ENCODE measurements around the gene SAPCD2. TPM values are rescaled to one million over a fixed set of nuclear protein-coding genes. Genes with fewer than 3 reads are reported as not detected.

Gene SAPCD2
- total RNA-seq, 2 experiments from 2014 or later = 0.17 to 0.19 TPM

GRCh38 chr9:137116728-137117127 is 46.4 kb upstream of the SAPCD2 start:
- Mint-ChIP-seq H3K27me3 (no peaks in the 10 kb centered on the region), H3K9me3 (no peaks in the 10 kb centered on the region), H3K4me1 (ENCODE audit: low read depth) (no peaks in the 10 kb centered on the region), H3K36me3 (ENCODE audit: low read depth) (peaks cover 8% of the 10 kb centered on the region), H3K4me3 (peak overlapping the region; percentile 65), H3K27ac (no peak overlapping the region)
- CTCF ChIA-PET = no interaction called here
- Histone ChIP-seq H3K4me1 (ENCODE audit: insufficient read depth, low read length) (peaks cover 28% of the 10 kb centered on the region), H3K4me3 (ENCODE audit: low read length) (no peak overlapping the region), H3K27me3 (ENCODE audit: control insufficient read depth in 1 of 2, insufficient read depth in 2 of 2, low read length in 2 of 2) (no peaks in the 10 kb centered on the region), H3K36me3 (ENCODE audit: insufficient read depth, low read length) (peaks cover 13% of the 10 kb centered on the region), H3K27ac (ENCODE audit: low read depth in 1 of 2, low read length in 2 of 2) (no peak overlapping the region), H3K9me3 (ENCODE audit: control insufficient read depth in 1 of 2, insufficient read depth in 1 of 2, low read length in 2 of 2) (no peaks in the 10 kb centered on the region)
- ATAC-seq (ENCODE audit: poor library complexity) (no peak), DNase-seq (no peak)
- TF ChIP-seq CTCF (IDR thresholded peaks at IDR 0.05) = no peak
- intact Hi-C loops (cut with DNase I, micrococcal nuclease) = loop anchor here in 1 of 2 experiments (5.0 kb wide), 1 partner anchor 121 kb away; no protein-coding TSS in a partner anchor
- POLR2A ChIA-PET = no interaction called here

- H3K4me1 Mint-ChIP-seq (ENCODE audit: low read depth) = no peaks in the 10 kb centered on the region
- no peaks in the 10 kb centered on the region for H3K27me3 Mint-ChIP-seq
- Histone ChIP-seq H3K27me3 (ENCODE audit: control insufficient read depth in 1 of 2, insufficient read depth in 2 of 2, low read length in 2 of 2) (no peaks in the 10 kb centered on the region), H3K36me3 (ENCODE audit: insufficient read depth, low read length) (peaks cover 18% of the 10 kb centered on the region), H3K4me1 (ENCODE audit: insufficient read depth, low read length) (peaks cover 28% of the 10 kb centered on the region), H3K27ac (ENCODE audit: low read depth in 1 of 2, low read length in 2 of 2) (no peak overlapping the region), H3K9me3 (ENCODE audit: control insufficient read depth in 1 of 2, insufficient read depth in 1 of 2, low read length in 2 of 2) (no peaks in the 10 kb centered on the region), H3K4me3 (ENCODE audit: low read length) (no peak overlapping the region)
- peaks cover 14% of the 10 kb centered on the region for H3K36me3 Mint-ChIP-seq (ENCODE audit: low read depth)
- DNase-seq (no peak), ATAC-seq (ENCODE audit: poor library complexity) (no peak)
- no peak for TF ChIP-seq CTCF (IDR thresholded peaks at IDR 0.05)
- H3K4me3 Mint-ChIP-seq = peak overlapping the region; percentile 65
- ChIA-PET CTCF (interaction anchor here (1.7 kb wide), 1 partner anchor 20 kb away, joined by 7 read pairs; no protein-coding TSS in a partner anchor), POLR2A (interaction anchor here (1.2 to 1.9 kb wide), 4 partner anchors 20 to 120 kb away, joined by 6 to 11 read pairs (median 6); partner anchors contain the start of gene MAN1B1)
- H3K27ac Mint-ChIP-seq = no peak overlapping the region
- intact Hi-C loops (cut with DNase I, micrococcal nuclease) = loop anchor here in 1 of 2 experiments (5.0 kb wide), 1 partner anchor 121 kb away; no protein-coding TSS in a partner anchor
- H3K9me3 Mint-ChIP-seq = no peaks in the 10 kb centered on the region
Observed at GRCh38 chr9:137116027-137116507, 45.7 kb upstream of the SAPCD2 start.

GRCh38 chr9:137115394-137116026 is 45.2 kb upstream of the SAPCD2 start:
- Histone ChIP-seq H3K27me3 (ENCODE audit: control insufficient read depth in 1 of 2, insufficient read depth in 2 of 2, low read length in 2 of 2) (no peaks in the 10 kb centered on the region), H3K9me3 (ENCODE audit: control insufficient read depth in 1 of 2, insufficient read depth in 1 of 2, low read length in 2 of 2) (no peaks in the 10 kb centered on the region), H3K4me1 (ENCODE audit: insufficient read depth, low read length) (peaks cover 28% of the 10 kb centered on the region), H3K4me3 (ENCODE audit: low read length) (no peak overlapping the region), H3K27ac (ENCODE audit: low read depth in 1 of 2, low read length in 2 of 2) (no peak overlapping the region), H3K36me3 (ENCODE audit: insufficient read depth, low read length) (peaks cover 23% of the 10 kb centered on the region)
- CTCF ChIA-PET = interaction anchor here (0.9 to 1.7 kb wide), 2 partner anchors 20 to 121 kb away, joined by 3 to 7 read pairs; no protein-coding TSS in a partner anchor
- H3K4me3 Mint-ChIP-seq = peak overlapping the region; percentile 25
- no peaks in the 10 kb centered on the region for H3K9me3 Mint-ChIP-seq
- peaks cover 18% of the 10 kb centered on the region for H3K36me3 Mint-ChIP-seq (ENCODE audit: low read depth)
- H3K27me3 Mint-ChIP-seq = no peaks in the 10 kb centered on the region
- TF ChIP-seq CTCF (IDR thresholded peaks at IDR 0.05) = no peak
- no peaks in the 10 kb centered on the region for H3K4me1 Mint-ChIP-seq (ENCODE audit: low read depth)
- H3K27ac Mint-ChIP-seq = no peak overlapping the region
- DNase-seq (peak in 1 of 14 experiments; percentile 40), ATAC-seq (ENCODE audit: poor library complexity) (no peak)
- POLR2A ChIA-PET = interaction anchor here (0.7 to 2.9 kb wide), 7 partner anchors 12 to 125 kb away, joined by 3 to 11 read pairs (median 6); partner anchors contain the start of genes MAN1B1 and TUBB4B
- intact Hi-C loops (cut with DNase I, micrococcal nuclease) = loop anchor here (2.0 to 5.0 kb wide), 2 partner anchors 19 to 122 kb away; no protein-coding TSS in a partner anchor

Measured in CD4-positive, alpha-beta T cell (primary cell).